ENCODE data around the gene ZNF547. TPM values are rescaled to one million over a fixed set of nuclear protein-coding genes. Genes with fewer than 3 reads are reported as not detected.

The ZNF547 gene
- total RNA-seq, 1 experiment from 2014 or later: 1.7 TPM

DNA sequence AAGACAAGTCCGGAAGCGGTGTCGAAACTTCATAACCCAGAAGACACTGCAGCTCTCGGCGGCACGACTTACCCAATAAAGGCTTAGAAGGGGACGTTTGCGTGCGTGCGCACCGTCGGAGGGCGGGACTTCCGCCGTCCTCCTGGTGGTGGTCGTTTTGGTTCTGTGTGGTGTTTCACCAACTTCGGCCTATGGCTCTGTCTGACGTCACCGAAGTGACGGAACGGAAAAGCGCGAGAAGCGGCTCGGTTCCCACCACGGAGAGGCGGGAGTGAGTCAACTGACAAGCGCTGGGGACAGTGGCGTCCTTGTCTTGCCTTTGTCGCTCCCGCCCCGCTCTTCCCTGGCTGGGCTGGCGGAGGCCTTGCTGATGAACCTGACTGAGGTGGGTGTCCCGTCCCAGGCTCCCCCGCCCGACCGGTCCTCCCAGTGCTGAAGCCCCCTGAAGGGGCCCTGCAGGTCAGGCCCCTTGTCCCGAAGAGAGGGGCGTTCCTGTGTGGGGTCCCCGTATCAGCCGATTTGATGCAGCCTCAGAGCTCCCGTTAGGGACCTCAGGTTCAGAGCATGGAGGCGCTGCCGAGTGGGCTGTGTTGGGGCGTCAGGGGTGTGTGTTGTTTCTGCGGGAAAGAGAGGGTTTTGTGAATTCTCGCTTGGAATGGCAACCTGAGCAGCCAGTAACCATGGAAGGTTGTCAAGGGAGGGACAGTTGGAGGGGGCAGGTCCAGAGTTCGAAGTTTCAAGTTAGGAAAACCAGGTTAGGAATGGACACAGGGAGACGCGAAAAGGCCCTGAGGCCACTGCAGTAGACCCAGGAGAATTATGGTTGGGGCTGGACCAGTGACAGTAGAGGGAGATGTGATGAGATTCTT lies 26.6 kb downstream of the ZNF547 start, which contains the start of gene ZNF548:
TSS of gene ZNF548 (plus strand) at position 125 of the 869 bp plus-strand sequence. CDS start at position 371, 246 bp downstream.
- H3K27me3 ChIP-seq (ENCODE audit: control insufficient read depth, insufficient read depth, low read length): no peaks in the 10 kb centered on the region
- peak within 1 kb of the TSS; percentile 88 for H3K4me3 ChIP-seq (ENCODE audit: insufficient read depth, low read depth, low read length)
- peak; percentile 93 for DNase-seq
- no peaks in the 10 kb centered on the region for H3K36me3 ChIP-seq (replicated peaks; ENCODE audit: control insufficient read depth, insufficient read depth, low read length)

DNA sequence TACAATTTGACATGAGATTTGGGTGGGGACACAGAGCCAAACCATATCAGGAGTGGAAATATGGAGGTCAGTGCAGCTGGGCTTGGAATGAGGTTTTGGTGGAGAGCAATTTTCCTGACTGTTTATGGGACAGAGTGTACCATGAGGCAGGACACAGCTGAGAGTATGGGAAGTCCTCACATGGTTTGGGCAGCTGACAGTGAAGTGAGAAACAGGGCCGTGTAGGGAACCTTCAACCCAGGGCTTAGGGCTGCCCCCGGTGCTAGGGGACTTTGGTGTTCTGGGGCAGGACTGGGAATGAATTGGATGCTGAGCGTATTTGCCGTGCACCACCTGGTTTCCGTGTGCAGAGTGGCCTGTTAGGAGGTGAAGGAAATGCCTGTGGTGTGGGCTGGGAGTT lies 32.4 kb downstream of the ZNF547 start:
- Histone ChIP-seq H3K36me3 (replicated peaks; ENCODE audit: control insufficient read depth, insufficient read depth, low read length) (peaks cover 6% of the 10 kb centered on the region), H3K4me3 (ENCODE audit: insufficient read depth, low read depth, low read length) (no peak overlapping the region)
- no peak for DNase-seq

DNA sequence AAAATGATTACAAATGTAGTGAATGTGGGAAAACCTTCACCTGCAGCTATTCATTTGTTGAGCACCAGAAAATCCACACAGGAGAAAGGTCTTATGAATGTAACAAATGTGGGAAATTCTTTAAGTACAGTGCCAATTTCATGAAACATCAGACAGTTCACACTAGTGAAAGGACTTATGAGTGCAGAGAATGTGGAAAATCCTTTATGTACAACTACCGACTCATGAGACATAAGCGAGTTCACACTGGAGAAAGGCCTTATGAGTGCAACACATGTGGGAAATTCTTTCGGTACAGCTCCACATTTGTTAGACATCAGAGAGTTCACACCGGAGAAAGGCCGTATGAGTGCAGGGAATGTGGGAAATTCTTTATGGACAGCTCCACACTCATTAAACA lies 35.5 kb downstream of the ZNF547 start:
- Histone ChIP-seq H3K4me3 (ENCODE audit: insufficient read depth, low read depth, low read length) (no peak overlapping the region), H3K27me3 (ENCODE audit: control insufficient read depth, insufficient read depth, low read length) (no peaks in the 10 kb centered on the region), H3K36me3 (replicated peaks; ENCODE audit: control insufficient read depth, insufficient read depth, low read length) (peaks cover 6% of the 10 kb centered on the region)
- no peak for DNase-seq

More for the DNA sequence above, 32.4 kb downstream of the ZNF547 start:
- H3K27me3 ChIP-seq (ENCODE audit: control insufficient read depth, insufficient read depth, low read length): no peaks in the 10 kb centered on the region

- H3K36me3 ChIP-seq (replicated peaks; ENCODE audit: control insufficient read depth, insufficient read depth, low read length): peaks cover under 1% of the 10 kb centered on the region
- H3K27me3 ChIP-seq (ENCODE audit: control insufficient read depth, insufficient read depth, low read length): no peaks in the 10 kb centered on the region
- no peak overlapping the region for H3K4me3 ChIP-seq (ENCODE audit: insufficient read depth, low read depth, low read length)
- DNase-seq: no peak
Observed at GRCh38 chr19:57403737-57404563, 40.6 kb downstream of the ZNF547 start.

DNA sequence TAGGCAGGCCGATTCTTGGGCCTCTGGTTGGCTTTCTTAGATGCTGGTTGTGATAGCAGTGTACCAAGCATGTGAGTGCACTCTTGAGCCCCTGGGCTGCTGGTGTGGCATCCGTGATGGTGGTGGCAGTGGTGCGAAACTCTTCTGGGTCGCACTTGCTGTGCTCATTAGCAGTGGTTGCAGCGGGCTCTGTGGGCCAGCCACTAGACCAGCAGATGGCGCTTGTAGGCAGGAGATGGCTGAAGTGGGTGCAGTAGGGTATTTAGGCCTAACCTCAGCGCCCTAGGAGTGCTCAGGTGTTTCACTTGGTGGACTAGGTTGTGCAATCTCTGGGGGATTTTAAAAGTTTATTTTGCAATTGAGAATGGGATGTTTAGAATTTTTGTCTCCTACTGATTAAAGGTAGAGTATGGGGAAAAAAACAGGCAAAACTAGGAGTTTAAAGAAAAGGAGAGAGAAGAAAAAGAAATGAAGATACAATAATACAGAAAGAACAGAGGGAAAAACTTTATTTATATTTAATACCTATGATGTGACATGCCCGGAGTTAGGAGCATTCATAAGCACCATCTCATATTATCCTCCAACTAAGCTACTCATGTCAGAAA lies 43.3 kb downstream of the ZNF547 start:
- H3K4me3 ChIP-seq (ENCODE audit: insufficient read depth, low read depth, low read length): no peak overlapping the region
- no peaks in the 10 kb centered on the region for H3K27me3 ChIP-seq (ENCODE audit: control insufficient read depth, insufficient read depth, low read length)
- no peaks in the 10 kb centered on the region for H3K36me3 ChIP-seq (replicated peaks; ENCODE audit: control insufficient read depth, insufficient read depth, low read length)
- peak; percentile 88 for DNase-seq

DNA sequence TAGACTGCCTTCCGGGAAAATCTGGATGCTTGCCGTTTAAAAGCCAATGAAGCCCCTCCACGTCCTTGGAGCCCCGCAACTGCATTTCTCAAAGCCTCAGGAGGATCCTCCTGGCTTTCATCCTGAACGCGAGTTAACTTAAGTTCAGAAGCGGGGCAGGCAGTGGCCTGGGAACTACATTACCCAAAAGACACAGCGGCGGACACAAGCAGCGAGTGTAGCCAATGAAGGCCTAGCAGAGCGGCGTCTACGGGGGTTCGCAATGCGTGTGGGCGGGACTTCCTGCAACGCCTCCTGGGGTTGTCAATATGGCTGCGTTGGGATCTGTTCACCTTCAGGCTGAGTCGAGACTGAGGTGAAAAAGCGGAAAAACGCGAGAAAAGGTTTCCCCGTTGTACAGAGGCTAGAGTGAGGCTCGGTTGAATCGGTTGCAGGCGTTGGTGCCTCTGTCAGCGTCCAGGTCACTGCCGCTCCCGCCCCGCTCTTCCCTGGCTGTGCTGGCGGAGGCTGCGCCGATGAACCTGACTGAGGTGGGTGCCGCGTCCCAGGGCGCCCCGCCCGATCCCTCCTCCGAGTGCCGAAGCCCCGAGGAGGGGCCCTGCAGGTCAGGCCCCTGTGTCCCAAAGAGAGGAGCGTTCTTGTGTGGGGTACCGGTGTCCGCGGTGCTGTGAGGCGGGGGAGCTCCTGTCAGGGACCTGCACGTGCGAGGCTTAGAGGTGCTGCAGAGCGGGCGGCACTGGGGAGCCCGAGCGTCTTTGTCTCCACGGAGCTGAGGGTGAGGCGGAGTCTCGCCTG lies 47.7 kb downstream of the ZNF547 start, which contains the start of gene ZNF17:
TSS of gene ZNF17 (plus strand) at position 285 of the 795 bp plus-strand sequence. CDS start 2,455 bp downstream, outside the sequence.
- Histone ChIP-seq H3K4me3 (ENCODE audit: insufficient read depth, low read depth, low read length) (peak within 1 kb of the TSS; percentile 85), H3K36me3 (replicated peaks; ENCODE audit: control insufficient read depth, insufficient read depth, low read length) (no peaks in the 10 kb centered on the region), H3K27me3 (ENCODE audit: control insufficient read depth, insufficient read depth, low read length) (no peaks in the 10 kb centered on the region)
- peak; percentile 93 for DNase-seq

DNA sequence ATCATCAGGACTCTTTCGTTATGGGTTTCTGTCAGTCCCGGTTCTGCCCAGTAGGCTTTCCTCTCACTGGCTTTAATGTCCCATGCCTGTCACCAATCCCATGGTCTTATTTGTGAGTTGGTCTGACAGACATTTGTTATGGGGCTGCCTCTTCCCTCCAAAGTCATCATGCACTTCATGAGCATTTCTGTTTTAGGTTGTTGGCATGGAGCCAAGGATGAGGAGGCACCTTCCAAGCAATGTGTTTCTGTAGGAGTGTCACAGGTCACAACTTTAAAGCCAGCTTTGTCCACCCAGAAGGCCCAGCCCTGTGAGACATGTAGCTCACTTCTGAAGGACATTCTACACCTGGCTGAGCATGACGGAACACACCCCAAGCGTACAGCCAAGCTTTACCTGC lies 56.1 kb downstream of the ZNF547 start:
- H3K4me3 ChIP-seq (ENCODE audit: insufficient read depth, low read depth, low read length): no peak overlapping the region
- no peak for DNase-seq
- H3K27me3 ChIP-seq (ENCODE audit: control insufficient read depth, insufficient read depth, low read length): no peaks in the 10 kb centered on the region
- peaks cover 11% of the 10 kb centered on the region for H3K36me3 ChIP-seq (replicated peaks; ENCODE audit: control insufficient read depth, insufficient read depth, low read length)

DNA sequence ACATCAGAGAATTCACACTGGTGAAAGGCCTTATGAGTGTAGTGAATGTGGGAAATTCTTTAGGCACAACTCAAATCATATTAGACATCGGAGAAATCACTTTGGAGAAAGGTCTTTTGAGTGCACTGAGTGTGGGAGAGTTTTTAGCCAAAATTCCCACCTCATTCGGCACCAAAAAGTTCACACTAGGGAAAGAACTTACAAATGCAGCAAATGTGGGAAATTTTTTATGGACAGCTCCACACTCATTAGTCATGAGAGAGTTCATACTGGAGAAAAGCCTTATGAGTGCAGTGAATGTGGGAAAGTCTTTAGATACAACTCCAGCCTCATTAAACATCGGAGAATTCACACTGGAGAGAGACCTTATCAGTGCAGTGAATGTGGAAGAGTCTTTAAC lies 57.7 kb downstream of the ZNF547 start:
- no peak overlapping the region for H3K4me3 ChIP-seq (ENCODE audit: insufficient read depth, low read depth, low read length)
- peaks cover 11% of the 10 kb centered on the region for H3K36me3 ChIP-seq (replicated peaks; ENCODE audit: control insufficient read depth, insufficient read depth, low read length)

More for the DNA sequence above, 57.7 kb downstream of the ZNF547 start:
- DNase-seq: no peak
- H3K27me3 ChIP-seq (ENCODE audit: control insufficient read depth, insufficient read depth, low read length): no peaks in the 10 kb centered on the region

Other genes starting within 250 kb of the ZNF547 start
- not detected in 2 replicates for gene USP29, start 243.6 kb upstream of the ZNF547 start, total RNA-seq (2014; rRNA removed; shearing (Covaris generic))
- not detected in 2 replicates for gene ZIM3, start 218.3 kb upstream of the ZNF547 start, total RNA-seq (2014; rRNA removed; shearing (Covaris generic))
- gene DUXA, start 196.1 kb upstream of the ZNF547 start, total RNA-seq (2014; rRNA removed; shearing (Covaris generic)): not detected in 2 replicates
- 13.9 and 18.8 TPM in 2 replicates for gene ZNF264, start 172.1 kb upstream of the ZNF547 start, total RNA-seq (2014; rRNA removed; shearing (Covaris generic))
- 8.5 and 16.3 TPM in 2 replicates for gene AURKC, start 132.5 kb upstream of the ZNF547 start, total RNA-seq (2014; rRNA removed; shearing (Covaris generic))
- gene ZNF805, start 122.9 kb upstream of the ZNF547 start, total RNA-seq (2014; rRNA removed; shearing (Covaris generic)): 13.1 and 15.1 TPM in 2 replicates
- 23.7 and 29.7 TPM in 2 replicates for gene ZNF460, start 83.1 kb upstream of the ZNF547 start, total RNA-seq (2014; rRNA removed; shearing (Covaris generic))
- 12.7 and 16.4 TPM in 2 replicates for gene ZNF543, start 43.1 kb upstream of the ZNF547 start, total RNA-seq (2014; rRNA removed; shearing (Covaris generic))
- gene ZNF304, start 12.3 kb upstream of the ZNF547 start, total RNA-seq (2014; rRNA removed; shearing (Covaris generic)): 10.6 and 12.5 TPM in 2 replicates
- gene TRAPPC2B, start within 50 bp of the ZNF547 start, total RNA-seq (2014; rRNA removed; shearing (Covaris generic)): 10.1 and 10.4 TPM in 2 replicates
- gene ZNF548, start 26.3 kb downstream of the ZNF547 start, total RNA-seq (2014; rRNA removed; shearing (Covaris generic)): 9.1 and 17.1 TPM in 2 replicates
- 9.5 and 11.9 TPM in 2 replicates for gene ZNF17, start 47.6 kb downstream of the ZNF547 start, total RNA-seq (2014; rRNA removed; shearing (Covaris generic))
- 15.1 and 18.1 TPM in 2 replicates for gene ZNF749, start 71.8 kb downstream of the ZNF547 start, total RNA-seq (2014; rRNA removed; shearing (Covaris generic))
- gene VN1R1, start 93.6 kb downstream of the ZNF547 start, total RNA-seq (2014; rRNA removed; shearing (Covaris generic)): 0.15 TPM in 1 of 2 replicates, not detected in the other
- 4.3 and 5.0 TPM in 2 replicates for gene ZNF772, start 114.0 kb downstream of the ZNF547 start, total RNA-seq (2014; rRNA removed; shearing (Covaris generic))
- gene ZNF419, start 124.2 kb downstream of the ZNF547 start, total RNA-seq (2014; rRNA removed; shearing (Covaris generic)): 10.6 and 12.5 TPM in 2 replicates
- 7.2 and 9.3 TPM in 2 replicates for gene ZNF773, start 136.4 kb downstream of the ZNF547 start, total RNA-seq (2014; rRNA removed; shearing (Covaris generic))
- 3.6 and 5.6 TPM in 2 replicates for gene ZNF549, start 163.8 kb downstream of the ZNF547 start, total RNA-seq (2014; rRNA removed; shearing (Covaris generic))
- gene ZNF550, start 196.3 kb downstream of the ZNF547 start, total RNA-seq (2014; rRNA removed; shearing (Covaris generic)): 5.7 and 9.7 TPM in 2 replicates
- 5.2 and 7.1 TPM in 2 replicates for gene ZNF416, start 215.4 kb downstream of the ZNF547 start, total RNA-seq (2014; rRNA removed; shearing (Covaris generic))
- 15.9 and 25.7 TPM in 2 replicates for gene ZIK1, start 220.6 kb downstream of the ZNF547 start, total RNA-seq (2014; rRNA removed; shearing (Covaris generic))
- gene ZNF530, start 236.3 kb downstream of the ZNF547 start, total RNA-seq (2014; rRNA removed; shearing (Covaris generic)): 7.2 and 11.5 TPM in 2 replicates